NCI-H526 (cell line): ENCODE data around the gene RAPGEF5.

Experiments used
- DNase-seq, 2 experiments: peaks; one replicate each; lab custom pipeline; 2025; lab: John Stamatoyannopoulos, UW

Gene RAPGEF5

GRCh38 chr7:22346383-22347107 lies 10.4 kb downstream of the RAPGEF5 start:
- peak; percentile 85 to 90 for DNase-seq

GRCh38 chr7:22344655-22345054 lies 12.3 kb downstream of the RAPGEF5 start:
- DNase-seq: no peak

GRCh38 chr7:22343612-22344011 lies 13.3 kb downstream of the RAPGEF5 start:
- DNase-seq: no peak

- DNase-seq: no peak
Observed at GRCh38 chr7:22343071-22343470, 13.9 kb downstream of the RAPGEF5 start.

- DNase-seq: no peak
Observed at GRCh38 chr7:22339725-22340390, 17.1 kb downstream of the RAPGEF5 start.

- DNase-seq: no peak
Observed at GRCh38 chr7:22338877-22339276, 18.1 kb downstream of the RAPGEF5 start.

GRCh38 chr7:22338411-22338810 lies 18.5 kb downstream of the RAPGEF5 start:
- DNase-seq: no peak

- DNase-seq: peak; percentile 91 to 93
Observed at GRCh38 chr7:22333680-22334141, 23.2 kb downstream of the RAPGEF5 start.

GRCh38 chr7:22332461-22332870 lies 24.5 kb downstream of the RAPGEF5 start:
- no peak for DNase-seq

- no peak for DNase-seq
Observed at GRCh38 chr7:22331704-22332103, 25.2 kb downstream of the RAPGEF5 start.

GRCh38 chr7:22330903-22331302 lies 26.1 kb downstream of the RAPGEF5 start:
- DNase-seq: no peak

- no peak for DNase-seq
Observed at GRCh38 chr7:22329816-22330524, 27.0 kb downstream of the RAPGEF5 start.

GRCh38 chr7:22326181-22326580 lies 30.8 kb downstream of the RAPGEF5 start:
- DNase-seq: no peak

GRCh38 chr7:22325671-22326070 lies 31.3 kb downstream of the RAPGEF5 start:
- DNase-seq: no peak

- peak; percentile 70 to 80 for DNase-seq
Observed at GRCh38 chr7:22323714-22324113, 33.2 kb downstream of the RAPGEF5 start.

- DNase-seq: no peak
Observed at GRCh38 chr7:22320416-22320815, 36.5 kb downstream of the RAPGEF5 start.

- peak; percentile 72 to 85 for DNase-seq
Observed at GRCh38 chr7:22319424-22320403, 37.2 kb downstream of the RAPGEF5 start.

- DNase-seq: no peak
Observed at GRCh38 chr7:22318376-22318775, 38.6 kb downstream of the RAPGEF5 start.

- no peak for DNase-seq
Observed at GRCh38 chr7:22317632-22318031, 39.3 kb downstream of the RAPGEF5 start.

GRCh38 chr7:22316914-22317313 lies 40.0 kb downstream of the RAPGEF5 start:
- no peak for DNase-seq

GRCh38 chr7:22307816-22308215 lies 49.1 kb downstream of the RAPGEF5 start:
- no peak for DNase-seq

- DNase-seq: no peak
Observed at GRCh38 chr7:22305706-22306105, 51.2 kb downstream of the RAPGEF5 start.
